ENCODE data around the gene GRM1. TPM values are rescaled to one million over a fixed set of nuclear protein-coding genes. Genes with fewer than 3 reads are reported as not detected.

Gene GRM1
- total and polyA plus RNA-seq, 8 donors = not detected

DNA sequence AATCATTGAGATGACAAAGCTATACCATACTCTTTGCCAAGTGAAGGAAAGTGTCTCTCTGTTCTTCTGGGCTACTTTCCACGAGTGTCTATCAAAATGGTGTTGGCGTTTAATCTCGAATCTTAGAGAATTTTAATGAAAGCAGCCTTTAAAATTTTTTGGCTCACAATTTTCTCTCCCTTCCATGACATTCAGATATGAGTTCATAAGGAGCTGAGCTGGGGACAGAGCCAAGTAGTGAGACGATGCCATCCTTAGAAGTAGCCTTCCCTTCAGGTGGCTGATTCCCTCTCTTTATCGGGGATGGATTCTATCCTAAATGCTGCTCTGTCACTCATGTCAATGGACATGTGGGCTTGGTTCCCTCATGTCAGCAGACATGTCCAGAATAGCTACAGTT, 132.8 kb downstream of the GRM1 start:
- no peaks in the 10 kb centered on the region for H3K4me1 ChIP-seq
- H3K27me3 ChIP-seq = no peaks in the 10 kb centered on the region
- no peak overlapping the region for H3K4me3 ChIP-seq
- WGBS, 5 donors = 75 to 85% (median 83%) methylated on average over 5 of the region's 5 CpGs
- no peaks in the 10 kb centered on the region for H3K36me3 ChIP-seq
- H3K9me3 ChIP-seq = no peaks in the 10 kb centered on the region
- TF ChIP-seq POLR2A (IDR thresholded peaks at IDR 0.05) = no peak
- TF ChIP-seq, protein P1, sequence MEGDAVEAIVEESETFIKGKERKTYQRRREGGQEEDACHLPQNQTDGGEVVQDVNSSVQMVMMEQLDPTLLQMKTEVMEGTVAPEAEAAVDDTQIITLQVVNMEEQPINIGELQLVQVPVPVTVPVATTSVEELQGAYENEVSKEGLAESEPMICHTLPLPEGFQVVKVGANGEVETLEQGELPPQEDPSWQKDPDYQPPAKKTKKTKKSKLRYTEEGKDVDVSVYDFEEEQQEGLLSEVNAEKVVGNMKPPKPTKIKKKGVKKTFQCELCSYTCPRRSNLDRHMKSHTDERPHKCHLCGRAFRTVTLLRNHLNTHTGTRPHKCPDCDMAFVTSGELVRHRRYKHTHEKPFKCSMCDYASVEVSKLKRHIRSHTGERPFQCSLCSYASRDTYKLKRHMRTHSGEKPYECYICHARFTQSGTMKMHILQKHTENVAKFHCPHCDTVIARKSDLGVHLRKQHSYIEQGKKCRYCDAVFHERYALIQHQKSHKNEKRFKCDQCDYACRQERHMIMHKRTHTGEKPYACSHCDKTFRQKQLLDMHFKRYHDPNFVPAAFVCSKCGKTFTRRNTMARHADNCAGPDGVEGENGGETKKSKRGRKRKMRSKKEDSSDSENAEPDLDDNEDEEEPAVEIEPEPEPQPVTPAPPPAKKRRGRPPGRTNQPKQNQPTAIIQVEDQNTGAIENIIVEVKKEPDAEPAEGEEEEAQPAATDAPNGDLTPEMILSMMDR (IDR thresholded peaks at IDR 0.05) = no peak
- no peak for TF ChIP-seq EP300 (IDR thresholded peaks at IDR 0.05)
- no peak for TF ChIP-seq POLR2AphosphoS5 (IDR thresholded peaks at IDR 0.05)
- no peak overlapping the region for H3K27ac ChIP-seq
- intact Hi-C loops (cut with DNase I; ENCODE audit: low total_unique reads) = no loop called here
- no peak for DNase-seq

GRCh38 chr6:146169872-146170271, 141.0 kb downstream of the GRM1 start:
- 67 to 87% (median 78%) methylated on average over 1 of the region's 1 CpG for WGBS, 5 donors
- intact Hi-C loops (cut with DNase I; ENCODE audit: low total_unique reads) = no loop called here
- TF ChIP-seq POLR2A (IDR thresholded peaks at IDR 0.05) (no peak), EP300 (IDR thresholded peaks at IDR 0.05) (no peak), POLR2AphosphoS5 (IDR thresholded peaks at IDR 0.05) (no peak)
- TF ChIP-seq, protein P1 (IDR thresholded peaks at IDR 0.05) = no peak

DNA sequence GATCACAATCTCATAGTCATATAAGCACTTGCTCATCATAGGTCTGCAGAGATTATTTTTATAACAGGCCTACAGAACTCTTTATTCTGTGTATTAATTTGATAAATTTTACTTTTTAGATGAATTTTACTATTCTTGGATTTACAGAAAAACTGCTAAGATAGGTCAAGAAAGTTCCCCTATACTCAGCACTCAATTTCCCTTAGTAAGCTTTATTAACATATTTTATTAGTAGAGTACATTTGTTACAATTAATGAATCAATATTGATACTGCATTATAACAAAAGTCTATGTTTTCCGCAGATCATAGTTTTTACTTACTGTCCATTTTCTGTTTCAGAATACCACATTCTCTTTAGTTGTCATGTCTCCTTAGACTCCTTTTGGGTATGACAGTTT, 148.9 kb downstream of the GRM1 start:
- no peak overlapping the region for H3K27ac ChIP-seq
- no peak for DNase-seq
- H3K9me3 ChIP-seq = no peaks in the 10 kb centered on the region
- TF ChIP-seq EP300 (IDR thresholded peaks at IDR 0.05) (no peak), POLR2A (IDR thresholded peaks at IDR 0.05) (no peak), POLR2AphosphoS5 (IDR thresholded peaks at IDR 0.05) (no peak)
- TF ChIP-seq, protein P1 (IDR thresholded peaks at IDR 0.05) = no peak
- WGBS, 5 donors = 92 to 96% (median 94%) methylated on average over 1 of the region's 1 CpG
- no peaks in the 10 kb centered on the region for H3K27me3 ChIP-seq
- no peaks in the 10 kb centered on the region for H3K36me3 ChIP-seq
- no peaks in the 10 kb centered on the region for H3K4me1 ChIP-seq
- intact Hi-C loops (cut with DNase I; ENCODE audit: low total_unique reads) = no loop called here
- H3K4me3 ChIP-seq = no peak overlapping the region

More at GRCh38 chr6:146169872-146170271, 141.0 kb downstream of the GRM1 start:
- Histone ChIP-seq H3K36me3 (no peaks in the 10 kb centered on the region), H3K4me3 (no peak overlapping the region), H3K9me3 (no peaks in the 10 kb centered on the region), H3K27ac (no peak overlapping the region), H3K4me1 (no peaks in the 10 kb centered on the region), H3K27me3 (no peaks in the 10 kb centered on the region)
- no peak for DNase-seq

- Histone ChIP-seq H3K9me3 (no peaks in the 10 kb centered on the region), H3K4me3 (no peak overlapping the region), H3K27ac (no peak overlapping the region), H3K4me1 (no peaks in the 10 kb centered on the region), H3K27me3 (no peaks in the 10 kb centered on the region), H3K36me3 (no peaks in the 10 kb centered on the region)
- no peak for DNase-seq
- 36 to 60% (median 53%) methylated on average over 1 of the region's 1 CpG for WGBS, 5 donors
- no peak for TF ChIP-seq POLR2A (IDR thresholded peaks at IDR 0.05)
- no peak for TF ChIP-seq EP300 (IDR thresholded peaks at IDR 0.05)
- TF ChIP-seq POLR2AphosphoS5 (IDR thresholded peaks at IDR 0.05) = no peak
- TF ChIP-seq, protein P1 (IDR thresholded peaks at IDR 0.05) = no peak
- intact Hi-C loops (cut with DNase I; ENCODE audit: low total_unique reads) = no loop called here
Measured at GRCh38 chr6:146183831-146184230, 155.0 kb downstream of the GRM1 start.

Data from stomach (tissue), 9 donors.